T-helper 2 cell treated with Interferon-gamma antibody and Interleukin-4, amounts not matched to agents 5 μg/mL and 100 μg/mL, for 36 hours (primary cell): ENCODE measurements around the gene HBQ1.
A peak's percentile ranks its signal among the peaks of the same experiment; 100 is the strongest.
"Not testable (repeated sequence)": the region's sequence is repeated elsewhere in the genome, so short reads cannot be mapped to it uniquely, and the experiment has no call there.

Source experiments
- DNase-seq: peaks from one replicate; pipeline ENCODE4 v3.0.0; 2021; ENCODE audit warnings: low spot score
- H3K27ac Mint-ChIP-seq: one replicate; pipeline ENCODE4 v1.8.0; 2021; ENCODE audit warnings: mild to moderate bottlenecking, mixed read lengths
- H3K27me3 Mint-ChIP-seq: one replicate; pipeline ENCODE4 v1.8.0; 2021; ENCODE audit warnings: low read depth, mixed read lengths
- H3K36me3 Mint-ChIP-seq: one replicate; pipeline ENCODE4 v1.8.0; 2021; ENCODE audit warnings: low read depth, mixed read lengths
- H3K4me1 Mint-ChIP-seq: one replicate; pipeline ENCODE4 v1.8.0; 2021; ENCODE audit warnings: low read depth, mixed read lengths
- H3K4me3 Mint-ChIP-seq: one replicate; pipeline ENCODE4 v1.8.0; 2022; ENCODE audit warnings: mild to moderate bottlenecking, moderate library complexity, mixed read lengths
- H3K9me3 Mint-ChIP-seq: one replicate; pipeline ENCODE4 v1.8.0; 2021; ENCODE audit warnings: mixed read lengths

HBQ1 gene

DNA sequence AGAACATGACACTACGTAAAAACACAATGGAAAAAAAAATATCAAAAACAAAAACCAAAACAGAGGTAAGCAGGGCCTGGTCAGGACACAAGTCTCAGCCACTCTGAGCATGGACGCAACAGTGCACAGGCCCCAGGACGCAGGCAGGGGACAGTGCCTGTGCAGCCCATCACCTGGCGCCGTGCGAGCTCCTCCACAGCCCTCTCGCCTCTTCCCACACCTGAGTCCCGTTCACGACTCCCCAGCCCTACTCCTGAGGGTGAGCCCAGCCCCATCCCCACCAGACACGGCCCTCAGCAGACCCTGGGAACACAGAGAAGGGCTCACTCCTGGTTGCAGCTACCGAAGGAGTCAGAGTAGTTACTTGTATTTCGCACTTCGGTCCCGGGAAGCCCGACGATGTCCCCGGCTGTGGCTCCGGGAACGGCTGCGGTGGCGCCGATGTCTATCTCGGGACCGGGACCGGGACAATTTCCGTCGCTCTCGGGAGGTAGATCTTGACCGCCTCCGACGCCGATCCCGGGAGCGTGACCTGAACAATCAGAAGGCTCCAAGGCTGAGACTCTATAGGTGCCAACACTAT is 9.4 kb downstream of the HBQ1 start:
- H3K27me3 Mint-ChIP-seq: no peaks in the 10 kb centered on the region
- no peak overlapping the region for H3K27ac Mint-ChIP-seq
- peaks cover 51% of the 10 kb centered on the region for H3K36me3 Mint-ChIP-seq

DNA sequence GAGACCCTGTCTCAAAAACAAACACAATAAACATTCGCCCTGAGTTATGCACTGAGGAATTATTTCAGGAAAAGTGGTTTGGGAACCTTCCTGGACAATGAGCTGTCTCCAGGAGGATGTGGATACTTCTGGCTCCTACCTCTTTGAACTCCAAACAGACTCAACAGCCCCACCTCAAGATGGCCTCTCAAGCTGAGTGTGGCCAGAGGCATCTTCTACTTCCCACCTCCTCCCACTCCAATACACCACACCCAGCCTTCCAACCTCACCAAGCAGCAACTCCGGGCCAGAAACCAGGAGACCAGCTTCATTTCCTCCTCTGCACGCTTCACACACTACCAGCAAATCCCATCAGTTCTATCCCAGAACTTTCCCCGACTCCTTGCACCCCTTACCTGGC is 11.6 kb downstream of the HBQ1 start:
- Mint-ChIP-seq H3K4me3 (no peak overlapping the region), H3K4me1 (no peaks in the 10 kb centered on the region), H3K9me3 (no peaks in the 10 kb centered on the region), H3K36me3 (peaks cover 50% of the 10 kb centered on the region), H3K27ac (no peak overlapping the region), H3K27me3 (no peaks in the 10 kb centered on the region)
- no peak for DNase-seq

More for the DNA sequence above, 9.4 kb downstream of the HBQ1 start:
- Mint-ChIP-seq H3K4me3 (no peak overlapping the region), H3K4me1 (no peaks in the 10 kb centered on the region), H3K9me3 (no peaks in the 10 kb centered on the region)
- DNase-seq: no peak

DNA sequence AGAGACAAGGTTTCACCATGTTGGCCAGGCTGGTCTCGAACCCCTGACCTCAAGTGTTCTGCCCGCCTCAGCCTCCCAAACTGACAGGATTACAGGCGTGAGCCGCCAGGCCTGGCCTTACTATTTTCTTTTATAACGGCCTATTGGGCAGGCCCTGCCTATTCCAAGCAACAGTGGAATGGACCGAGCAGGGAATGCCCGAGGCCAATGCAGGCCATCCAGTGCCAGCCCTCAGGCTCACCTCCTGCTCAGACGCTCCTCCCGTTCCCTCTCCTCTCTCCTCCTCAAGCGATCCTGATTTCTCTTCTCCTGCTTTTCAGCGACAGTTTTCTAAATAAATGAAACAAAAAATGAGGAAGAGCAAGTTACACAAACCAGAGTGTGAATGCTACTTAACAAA is 12.4 kb downstream of the HBQ1 start:
- Mint-ChIP-seq H3K27me3 (no peaks in the 10 kb centered on the region), H3K4me1 (no peaks in the 10 kb centered on the region), H3K27ac (no peak overlapping the region), H3K9me3 (no peaks in the 10 kb centered on the region), H3K36me3 (peaks cover 52% of the 10 kb centered on the region), H3K4me3 (no peak overlapping the region)
- no peak for DNase-seq

DNA sequence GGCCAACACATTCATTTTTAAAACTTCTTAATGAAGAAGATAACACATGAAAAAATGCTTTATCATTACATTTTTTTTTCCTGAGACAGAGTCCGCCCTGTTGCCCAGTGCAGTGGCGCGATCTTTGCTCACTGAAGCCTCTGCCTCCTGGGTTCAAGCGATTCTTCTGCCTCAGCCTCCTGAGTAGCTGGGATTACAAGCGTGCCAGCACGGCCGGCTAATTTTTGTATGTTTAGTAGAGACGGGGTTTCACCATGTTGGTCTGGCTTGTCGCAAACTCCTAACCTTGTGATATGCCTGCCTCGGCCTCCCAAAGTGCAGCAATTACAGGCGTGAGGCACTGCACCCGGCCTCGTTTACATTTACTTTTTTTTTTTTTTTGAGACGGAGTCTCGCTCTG is 13.2 kb downstream of the HBQ1 start:
- Mint-ChIP-seq H3K4me1 (no peaks in the 10 kb centered on the region), H3K27ac (no peak overlapping the region), H3K27me3 (no peaks in the 10 kb centered on the region), H3K36me3 (peaks cover 57% of the 10 kb centered on the region), H3K9me3 (no peaks in the 10 kb centered on the region), H3K4me3 (no peak overlapping the region)
- DNase-seq: no peak

DNA sequence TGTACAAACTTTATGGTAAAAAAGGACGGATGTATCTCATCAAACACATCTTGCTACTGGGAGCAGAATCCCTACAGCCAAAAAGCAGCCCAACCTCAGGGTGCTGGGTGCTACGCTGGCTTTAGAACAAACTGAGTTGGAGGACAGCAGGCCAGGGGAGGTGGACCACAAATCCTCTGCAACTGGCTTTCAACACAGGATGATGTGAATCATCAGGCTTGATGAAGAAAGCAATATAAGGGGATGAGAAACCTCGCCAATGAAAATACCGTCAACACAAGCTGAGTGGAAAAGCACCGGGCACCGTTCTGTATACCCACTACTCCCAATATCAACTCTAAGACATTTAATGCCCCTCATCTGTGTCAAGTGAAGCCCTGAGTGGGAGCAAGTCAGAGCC is 14.3 kb downstream of the HBQ1 start:
- no peaks in the 10 kb centered on the region for H3K27me3 Mint-ChIP-seq
- no peak overlapping the region for H3K4me3 Mint-ChIP-seq
- no peak for DNase-seq
- H3K36me3 Mint-ChIP-seq: peaks cover 52% of the 10 kb centered on the region
- H3K9me3 Mint-ChIP-seq: no peaks in the 10 kb centered on the region
- no peak overlapping the region for H3K27ac Mint-ChIP-seq
- H3K4me1 Mint-ChIP-seq: no peaks in the 10 kb centered on the region

DNA sequence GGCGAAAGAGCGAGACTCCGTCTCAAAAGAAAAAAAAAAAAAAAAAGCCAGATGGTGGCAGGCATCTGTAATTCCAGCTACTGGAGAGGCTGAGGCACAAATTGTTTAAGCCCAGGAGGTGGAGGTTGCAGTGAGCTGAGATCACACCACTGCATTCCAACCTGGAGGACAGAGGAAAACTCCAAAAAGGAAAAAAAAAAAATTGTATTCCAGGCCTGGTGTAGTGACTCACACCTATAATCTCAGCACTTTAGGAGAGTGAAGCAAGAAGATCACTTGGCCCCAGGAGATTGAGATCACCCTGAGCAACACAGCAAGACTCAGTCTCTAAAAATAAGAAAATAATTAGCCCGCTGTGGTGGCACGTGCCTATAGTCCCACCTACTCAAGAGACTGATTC is 20.1 kb downstream of the HBQ1 start:
- Mint-ChIP-seq H3K9me3 (no peaks in the 10 kb centered on the region), H3K4me3 (no peak overlapping the region), H3K27me3 (no peaks in the 10 kb centered on the region), H3K27ac (no peak overlapping the region), H3K4me1 (no peaks in the 10 kb centered on the region), H3K36me3 (peaks cover 38% of the 10 kb centered on the region)
- no peak for DNase-seq

DNA sequence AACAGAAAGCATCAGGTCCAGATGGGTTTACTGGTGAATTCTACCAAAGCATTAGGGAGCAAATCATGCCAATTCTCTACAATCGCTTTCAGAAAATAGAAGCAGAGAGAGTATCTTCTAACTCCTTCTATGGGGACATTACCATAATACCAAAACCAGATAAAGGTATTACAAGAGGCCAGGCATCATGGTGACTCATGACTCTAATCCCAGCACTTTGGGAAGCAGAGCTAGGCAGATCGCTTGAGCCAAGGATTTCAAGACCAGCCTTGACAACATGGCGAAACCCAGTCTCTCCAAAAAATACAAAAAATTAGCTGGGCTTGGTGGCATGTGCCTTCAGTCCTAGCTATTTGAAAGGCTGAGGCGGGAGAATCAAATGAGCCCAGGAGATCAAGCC is 23.0 kb downstream of the HBQ1 start:
- H3K27ac Mint-ChIP-seq: no peak overlapping the region
- peaks cover 40% of the 10 kb centered on the region for H3K36me3 Mint-ChIP-seq
- H3K4me1 Mint-ChIP-seq: peaks cover 5% of the 10 kb centered on the region
- H3K4me3 Mint-ChIP-seq: no peak overlapping the region
- no peak for DNase-seq
- H3K9me3 Mint-ChIP-seq: no peaks in the 10 kb centered on the region
- no peaks in the 10 kb centered on the region for H3K27me3 Mint-ChIP-seq

DNA sequence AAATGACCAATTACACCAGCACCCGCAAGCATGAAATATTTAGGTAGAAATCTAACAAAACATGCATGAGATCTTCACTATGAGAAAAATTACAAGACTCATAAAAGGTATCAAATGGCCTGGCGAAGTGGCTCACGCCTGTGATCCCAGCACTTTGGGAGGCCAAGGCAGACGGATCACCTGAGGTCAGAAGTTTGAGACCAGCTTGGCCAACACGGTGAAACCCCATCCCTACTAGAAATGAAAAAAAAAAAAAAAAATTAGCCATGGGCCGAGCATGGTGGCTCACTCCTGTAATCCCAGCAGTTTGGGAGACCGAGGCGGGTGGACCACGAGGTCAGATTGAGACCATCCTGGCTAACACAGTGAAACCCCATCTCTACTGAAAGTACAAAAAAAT is 23.8 kb downstream of the HBQ1 start:
- not testable (repeated sequence) for DNase-seq, H3K27me3 Mint-ChIP-seq, H3K9me3 Mint-ChIP-seq, H3K4me1 Mint-ChIP-seq, H3K27ac Mint-ChIP-seq, H3K4me3 Mint-ChIP-seq
- H3K36me3 Mint-ChIP-seq: peaks cover 40% of the 10 kb centered on the region

DNA sequence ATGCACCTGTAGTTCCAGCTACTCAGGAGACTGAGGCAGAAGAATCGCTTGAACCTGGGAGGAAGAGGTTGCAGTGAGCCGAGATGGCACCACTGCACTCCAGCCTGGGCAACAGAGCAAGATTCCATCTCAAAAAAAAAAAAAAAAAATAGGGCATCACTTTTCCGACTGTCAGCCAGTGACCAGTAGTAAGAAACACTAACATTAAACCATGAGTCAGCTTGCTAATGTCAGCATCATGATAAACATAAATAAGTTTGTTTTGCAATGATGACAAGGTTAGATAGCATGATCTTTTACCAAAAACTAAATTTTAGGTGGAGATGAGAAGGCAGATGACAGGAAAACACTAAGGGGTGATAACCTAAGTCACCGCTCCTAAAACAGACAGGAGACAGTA is 29.1 kb downstream of the HBQ1 start:
- H3K27ac Mint-ChIP-seq, H3K27me3 Mint-ChIP-seq, H3K4me1 Mint-ChIP-seq, DNase-seq, H3K4me3 Mint-ChIP-seq, H3K9me3 Mint-ChIP-seq: not testable (repeated sequence)
- H3K36me3 Mint-ChIP-seq: peaks cover 35% of the 10 kb centered on the region

DNA sequence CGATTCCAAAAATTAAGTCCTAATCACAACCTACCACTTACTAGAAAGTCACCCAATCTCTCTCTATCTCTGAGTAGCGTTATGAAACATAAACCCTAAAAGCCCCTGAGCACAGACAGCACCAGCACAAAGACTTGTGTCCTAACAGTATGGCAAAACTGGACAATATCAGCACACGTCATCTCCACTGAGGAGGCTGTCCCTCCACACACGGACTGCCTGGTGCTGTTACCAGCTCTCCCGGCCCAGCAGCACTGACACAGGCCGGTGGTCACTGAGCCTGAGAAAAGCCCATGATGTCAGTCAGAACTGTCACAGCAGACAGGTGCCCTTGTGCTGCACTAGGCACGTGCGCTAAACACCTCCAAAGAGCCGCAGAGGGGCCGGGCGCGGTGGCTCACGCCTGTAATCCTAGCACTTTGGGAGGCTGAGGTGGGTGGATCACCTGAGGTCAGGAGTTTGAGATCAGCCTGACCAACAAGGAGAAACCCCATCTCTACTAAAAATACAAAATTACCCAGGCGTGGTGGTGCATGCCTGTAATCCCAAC is 31.4 kb downstream of the HBQ1 start:
- not testable (repeated sequence) for H3K9me3 Mint-ChIP-seq, H3K27ac Mint-ChIP-seq, H3K4me1 Mint-ChIP-seq, H3K4me3 Mint-ChIP-seq, DNase-seq, H3K27me3 Mint-ChIP-seq
- peaks cover 21% of the 10 kb centered on the region for H3K36me3 Mint-ChIP-seq

DNA sequence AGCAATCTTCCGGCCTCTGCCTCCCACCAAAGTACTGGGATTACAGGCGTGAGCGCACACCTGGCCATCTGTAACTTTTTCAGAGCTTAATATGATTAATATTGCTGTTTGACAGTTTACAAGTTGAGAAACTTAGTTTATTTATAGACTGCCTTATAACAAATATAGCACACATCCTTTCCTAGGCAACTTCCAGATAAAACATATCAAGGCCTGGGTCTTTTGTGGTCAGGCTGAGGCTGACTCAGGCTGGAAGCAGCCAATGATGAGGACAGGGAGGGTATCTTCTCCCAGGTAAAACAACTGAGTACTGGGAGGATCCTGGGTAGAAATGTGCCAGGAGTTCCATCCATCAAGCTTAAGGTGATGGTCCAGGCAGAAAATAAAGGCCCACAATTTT is 32.7 kb downstream of the HBQ1 start:
- no peak for DNase-seq
- H3K4me3 Mint-ChIP-seq: no peak overlapping the region
- no peak overlapping the region for H3K27ac Mint-ChIP-seq
- H3K36me3 Mint-ChIP-seq: peaks cover 21% of the 10 kb centered on the region
- no peaks in the 10 kb centered on the region for H3K9me3 Mint-ChIP-seq
- H3K27me3 Mint-ChIP-seq: no peaks in the 10 kb centered on the region
- H3K4me1 Mint-ChIP-seq: no peaks in the 10 kb centered on the region

DNA sequence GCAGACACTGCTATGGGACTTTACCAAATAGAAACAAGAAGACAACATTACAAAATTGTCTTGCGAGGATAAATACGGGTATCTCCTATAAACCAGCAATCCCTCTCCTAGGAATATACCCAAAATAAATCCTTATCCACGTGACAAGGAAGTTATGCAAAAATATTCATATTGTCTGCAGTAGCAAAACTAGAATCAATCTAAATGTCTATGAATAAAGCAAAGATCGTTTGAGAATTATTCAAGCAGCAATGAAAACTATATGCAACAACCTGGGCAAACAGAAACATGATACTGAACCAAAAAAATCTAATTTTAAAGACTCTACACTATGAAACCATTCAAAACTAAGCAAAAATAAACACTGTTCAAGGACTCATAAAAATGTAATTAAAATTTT is 39.8 kb downstream of the HBQ1 start:
- Mint-ChIP-seq H3K27ac (no peak overlapping the region), H3K4me3 (no peak overlapping the region), H3K36me3 (peaks cover 28% of the 10 kb centered on the region), H3K4me1 (peaks cover 6% of the 10 kb centered on the region), H3K9me3 (no peaks in the 10 kb centered on the region), H3K27me3 (no peaks in the 10 kb centered on the region)
- no peak for DNase-seq

DNA sequence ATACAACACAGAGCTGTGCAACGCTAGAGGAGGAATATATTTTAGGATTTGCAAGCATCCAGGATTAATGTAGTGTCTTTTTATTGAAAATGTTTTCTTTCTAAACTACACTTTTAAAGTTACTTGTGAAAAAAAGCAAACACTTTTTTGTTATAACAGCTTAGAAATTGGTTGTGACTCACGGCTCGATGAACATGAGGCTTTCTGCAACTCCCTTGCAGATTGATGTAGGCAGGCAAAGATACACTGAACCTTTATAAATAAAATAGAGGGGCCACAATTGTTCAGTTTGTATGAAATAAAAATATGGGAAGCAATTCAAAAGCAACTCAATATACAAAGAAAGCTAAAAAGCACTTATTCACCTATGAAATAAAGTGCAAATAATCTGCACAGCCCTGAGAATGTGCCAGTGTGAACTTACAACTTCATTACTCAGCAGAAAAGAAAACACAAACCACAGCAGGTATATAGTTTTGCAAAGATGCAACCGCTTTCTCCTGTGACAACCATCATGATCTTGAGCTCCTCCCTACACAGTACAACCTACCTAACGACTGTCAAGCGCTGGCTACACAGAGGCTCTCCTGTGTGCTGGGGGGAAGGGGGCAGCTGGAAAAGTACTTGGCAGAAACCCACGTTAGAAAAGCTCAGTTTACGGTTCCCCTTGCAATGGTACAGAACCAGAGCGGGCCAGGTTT is 48.0 kb downstream of the HBQ1 start:
- Mint-ChIP-seq H3K27ac (peak overlapping the region; percentile 93), H3K9me3 (no peaks in the 10 kb centered on the region), H3K4me1 (peaks cover 22% of the 10 kb centered on the region), H3K4me3 (peak overlapping the region; percentile 98), H3K36me3 (peaks cover 34% of the 10 kb centered on the region), H3K27me3 (no peaks in the 10 kb centered on the region)
- DNase-seq: no peak

DNA sequence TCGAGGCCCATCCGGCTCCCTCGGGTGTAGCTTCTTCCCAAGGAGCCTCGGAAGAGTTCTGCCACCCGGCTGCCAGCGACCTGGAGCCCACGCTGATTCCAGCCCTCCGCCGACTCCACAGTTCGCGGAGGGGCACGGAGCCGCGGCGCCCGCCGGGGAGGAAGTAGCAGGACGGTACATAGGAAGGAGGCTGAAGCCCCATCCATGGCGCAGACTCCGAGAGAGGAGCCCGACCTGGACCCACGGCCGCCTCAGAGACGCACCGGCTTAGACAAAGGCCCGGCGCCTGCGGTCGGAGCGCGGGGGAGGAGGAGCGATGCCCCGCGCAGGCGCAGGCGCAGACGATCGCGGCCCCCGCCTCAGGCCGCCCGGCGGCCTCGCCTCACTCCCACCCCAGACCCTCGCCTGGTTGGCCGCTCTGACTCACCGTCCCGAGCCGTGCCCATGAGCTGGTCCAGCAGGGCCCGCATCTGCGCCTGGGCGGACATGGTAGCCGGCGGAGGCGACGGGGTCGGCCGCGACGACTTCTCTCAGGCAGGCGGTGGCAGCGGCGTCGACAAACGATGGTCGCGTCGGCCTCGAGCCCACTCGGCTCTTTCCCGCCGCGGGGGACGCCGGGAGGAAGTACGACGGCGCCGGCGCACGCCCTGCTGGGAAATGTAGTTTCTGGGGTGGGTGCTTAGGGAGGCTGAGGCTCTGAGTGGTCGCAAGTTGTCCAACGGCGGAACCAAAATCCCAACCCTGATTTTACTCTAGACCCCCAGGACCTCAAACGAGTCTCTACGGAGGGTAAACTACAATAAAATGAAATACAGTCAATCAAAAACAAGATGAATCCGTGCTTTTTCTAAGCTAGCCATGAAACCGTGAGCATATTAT is 48.8 kb downstream of the HBQ1 start, which contains the start of gene LUC7L:
LUC7L (minus strand) TSS at position 598 of the 879 bp plus-strand sequence; CDS start at position 488, 110 bp downstream.
- H3K4me3 Mint-ChIP-seq: peak within 1 kb of the TSS; percentile 98
- peaks cover 30% of the 10 kb centered on the region for H3K36me3 Mint-ChIP-seq
- peak within 1 kb of the TSS; percentile 93 for H3K27ac Mint-ChIP-seq
- peaks cover 22% of the 10 kb centered on the region for H3K4me1 Mint-ChIP-seq
- peak; percentile 86 for DNase-seq
- H3K9me3 Mint-ChIP-seq: no peaks in the 10 kb centered on the region
- no peaks in the 10 kb centered on the region for H3K27me3 Mint-ChIP-seq
